Measurements from ENCODE around the gene PRPF39. TPM values are rescaled to one million over a fixed set of nuclear protein-coding genes. Genes with fewer than 3 reads are reported as not detected.

Gene PRPF39
- total and polyA plus RNA-seq, 3 donors from 2014 or later = 14.6 to 41.1 (median 30.9) TPM

DNA sequence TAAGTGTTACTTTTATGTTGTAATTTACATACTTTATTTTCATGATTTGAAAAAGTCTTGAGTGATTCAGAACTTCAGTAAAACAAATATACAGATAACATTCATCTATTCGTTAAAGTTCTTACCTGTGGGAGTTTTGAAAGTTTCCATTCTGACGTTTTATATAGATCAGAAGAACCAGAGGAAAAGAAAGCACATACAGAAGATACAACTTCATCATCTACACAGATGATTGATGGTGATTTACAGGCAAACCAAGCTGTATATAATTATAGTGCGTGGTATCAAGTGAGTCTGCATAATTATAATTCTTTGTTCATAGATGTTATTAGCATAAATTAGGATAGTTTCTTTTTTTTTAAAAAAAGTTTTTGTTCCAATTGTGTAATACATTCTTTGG lies 30.4 kb downstream of the PRPF39 start:
- DNase-seq = no peak
- no peak overlapping the region for H3K27ac ChIP-seq
- H3K36me3 ChIP-seq (ENCODE audit: low read depth, missing control alignments) = no peaks in the 10 kb centered on the region
- TF ChIP-seq POLR2A (IDR thresholded peaks at IDR 0.05) (no peak), CTCF (IDR thresholded peaks at IDR 0.05) (no peak)
- H3K9me3 ChIP-seq = no peaks in the 10 kb centered on the region
- WGBS, 2 donors = 66 to 74% methylated on average over 3 of the region's 3 CpGs
- intact Hi-C loops (cut with DNase I; ENCODE audit: low total_unique reads) = no loop called here
- H3K27me3 ChIP-seq = no peaks in the 10 kb centered on the region
- H3K4me3 ChIP-seq = no peak overlapping the region
- H3K4me1 ChIP-seq = no peaks in the 10 kb centered on the region

- TF ChIP-seq CTCF (IDR thresholded peaks at IDR 0.05) (no peak), POLR2A (IDR thresholded peaks at IDR 0.05) (no peak)
- H3K9me3 ChIP-seq = no peaks in the 10 kb centered on the region
- H3K36me3 ChIP-seq (ENCODE audit: low read depth, missing control alignments) = no peaks in the 10 kb centered on the region
- DNase-seq = no peak
- WGBS, 2 donors = 58 to 67% methylated on average over 6 of the region's 6 CpGs
- no peaks in the 10 kb centered on the region for H3K4me1 ChIP-seq
- no peak overlapping the region for H3K4me3 ChIP-seq
- no peak overlapping the region for H3K27ac ChIP-seq
- intact Hi-C loops (cut with DNase I; ENCODE audit: low total_unique reads) = no loop called here
- H3K27me3 ChIP-seq = no peaks in the 10 kb centered on the region
Measured at GRCh38 chr14:45118594-45118993, 34.7 kb downstream of the PRPF39 start.

DNA sequence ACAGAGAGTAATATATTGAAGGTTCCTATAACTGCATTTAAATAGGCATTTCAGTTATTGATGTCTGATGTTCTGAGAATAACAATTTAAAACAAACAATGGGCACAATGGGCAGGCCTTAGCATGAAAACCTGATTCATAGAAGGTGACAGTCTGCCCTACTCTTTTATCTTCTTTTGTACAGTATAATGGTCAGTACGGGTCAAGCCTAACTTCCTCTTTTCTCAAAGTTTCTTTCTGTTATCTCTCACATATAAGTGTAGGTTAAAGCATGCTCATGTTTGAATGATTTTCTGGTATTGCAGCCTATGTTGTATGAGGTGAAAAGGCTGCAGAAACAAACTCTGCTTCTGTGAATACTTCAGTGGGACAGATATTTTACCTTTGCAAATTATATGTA lies 36.2 kb downstream of the PRPF39 start:
- Histone ChIP-seq H3K36me3 (ENCODE audit: low read depth, missing control alignments) (no peaks in the 10 kb centered on the region), H3K27me3 (no peaks in the 10 kb centered on the region), H3K27ac (no peak overlapping the region), H3K4me3 (no peak overlapping the region), H3K9me3 (no peaks in the 10 kb centered on the region), H3K4me1 (no peaks in the 10 kb centered on the region)
- intact Hi-C loops (cut with DNase I; ENCODE audit: low total_unique reads) = no loop called here
- TF ChIP-seq POLR2A (IDR thresholded peaks at IDR 0.05) (no peak), CTCF (IDR thresholded peaks at IDR 0.05) (no peak)
- 55 to 79% methylated on average over 1 of the region's 1 CpG for WGBS, 2 donors
- no peak for DNase-seq

GRCh38 chr14:45123271-45123670 lies 39.4 kb downstream of the PRPF39 start:
- Histone ChIP-seq H3K27me3 (no peaks in the 10 kb centered on the region), H3K36me3 (ENCODE audit: low read depth, missing control alignments) (no peaks in the 10 kb centered on the region), H3K4me3 (no peak overlapping the region), H3K27ac (peak overlapping the region in 1 of 2 donors; percentile 6), H3K9me3 (no peaks in the 10 kb centered on the region), H3K4me1 (no peaks in the 10 kb centered on the region)
- no peak for DNase-seq
- TF ChIP-seq CTCF (IDR thresholded peaks at IDR 0.05) (no peak), POLR2A (IDR thresholded peaks at IDR 0.05) (no peak)
- intact Hi-C loops (cut with DNase I; ENCODE audit: low total_unique reads) = no loop called here
- 45 to 51% methylated on average over 3 of the region's 3 CpGs for WGBS, 2 donors

DNA sequence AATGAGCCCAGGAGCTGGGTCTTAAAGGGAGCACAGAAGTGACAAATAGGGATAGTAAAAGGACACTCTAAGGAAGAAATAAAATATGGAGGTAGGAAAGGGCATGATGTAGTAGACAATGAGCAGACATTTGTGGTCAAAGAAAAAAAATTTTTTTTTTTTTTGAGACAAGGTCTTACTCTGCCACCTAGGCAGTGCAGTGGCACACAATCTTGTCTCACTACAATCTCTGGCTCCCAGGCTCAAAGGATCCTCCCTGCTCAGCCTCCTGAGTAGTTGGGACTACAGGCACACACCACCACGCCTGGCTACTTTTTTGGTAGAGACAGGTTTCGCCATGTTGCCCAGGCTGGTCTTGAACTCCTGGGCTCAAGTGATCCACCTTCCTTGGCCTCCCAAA lies 41.8 kb downstream of the PRPF39 start:
- Histone ChIP-seq H3K4me3 (no peak overlapping the region), H3K36me3 (ENCODE audit: low read depth, missing control alignments) (no peaks in the 10 kb centered on the region), H3K9me3 (no peaks in the 10 kb centered on the region), H3K4me1 (peaks cover 2% of the 10 kb centered on the region), H3K27me3 (no peaks in the 10 kb centered on the region), H3K27ac (no peak overlapping the region)
- DNase-seq = no peak
- intact Hi-C loops (cut with DNase I; ENCODE audit: low total_unique reads) = no loop called here
- 90 to 94% methylated on average over 2 of the region's 2 CpGs for WGBS, 2 donors
- TF ChIP-seq POLR2A (IDR thresholded peaks at IDR 0.05) = no peak
